HT1080 (cell line): ENCODE results near the gene MRPL57. TPM values are rescaled to one million over a fixed set of nuclear protein-coding genes. Genes with fewer than 3 reads are reported as not detected.

Source experiments
- small RNA-seq: library from RNA; depleted of rRNA; stranded (forward); fragments of <200 nt; gene quantifications from one replicate; pipeline ENCODE3, GENCODE V24; 2014
- total RNA-seq: library from RNA; depleted of rRNA; stranded (reverse); fragments of >200 nt; shearing (Covaris generic); gene quantifications from 2 replicates; pipeline ENCODE4 v1.2.3, GENCODE V29; 2014; rRNA removed

The MRPL57 gene
- total RNA-seq, 1 experiment from 2014 or later: 61.7 TPM

Small RNAs within 50 kb of the gene (small RNA-seq; reads per million reads assigned to genes)
- gene AL158032.1 (not detected), gene RF00086 (0.11 reads per million)

Other genes starting within 250 kb of the MRPL57 start
- gene LATS2, start 115.1 kb upstream of the MRPL57 start, total RNA-seq: 11.7 and 11.8 TPM in 2 replicates
- 97.7 and 120 TPM in 2 replicates for gene SAP18, start 36.5 kb upstream of the MRPL57 start, total RNA-seq
- gene SKA3, start 106 bp upstream of the MRPL57 start, total RNA-seq: 34.5 and 46.0 TPM in 2 replicates